ENCODE measurements around the gene IL1RAPL2.
"Not testable (repeated sequence)": the region's sequence is repeated elsewhere in the genome, so short reads cannot be mapped to it uniquely, and the experiment has no call there.

Gene IL1RAPL2

DNA sequence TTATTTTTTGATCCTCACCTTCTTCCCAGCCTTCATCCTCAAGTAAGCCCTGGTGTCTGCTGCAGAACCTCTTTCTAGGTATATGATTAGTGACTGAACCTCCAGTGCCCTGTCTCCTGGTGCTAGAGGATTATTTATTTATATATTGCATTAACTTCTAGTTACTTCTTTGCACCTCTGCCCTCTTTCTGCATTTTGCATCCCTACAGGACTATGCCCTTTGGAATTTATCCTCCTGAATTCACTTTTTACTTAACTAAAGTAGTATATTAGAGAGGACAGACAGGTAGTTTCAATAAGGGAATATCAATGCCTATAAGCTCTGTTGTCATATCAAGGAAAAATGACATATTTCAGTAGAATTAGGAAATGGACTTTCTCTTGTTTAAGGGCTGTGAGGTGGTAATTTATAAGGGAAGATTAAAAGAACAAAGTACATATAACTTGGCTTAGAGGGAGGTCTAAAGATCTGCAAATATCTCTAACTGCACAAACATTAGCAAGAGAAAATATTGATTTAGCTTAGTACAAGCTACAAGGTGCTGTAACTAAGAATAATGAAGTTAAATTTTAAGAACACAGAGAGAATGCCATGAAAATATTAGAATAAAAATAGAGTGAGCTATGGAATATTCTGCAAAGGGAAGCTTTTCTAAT lies 472.8 kb downstream of the IL1RAPL2 start:
- DNase-seq: no peak

DNA sequence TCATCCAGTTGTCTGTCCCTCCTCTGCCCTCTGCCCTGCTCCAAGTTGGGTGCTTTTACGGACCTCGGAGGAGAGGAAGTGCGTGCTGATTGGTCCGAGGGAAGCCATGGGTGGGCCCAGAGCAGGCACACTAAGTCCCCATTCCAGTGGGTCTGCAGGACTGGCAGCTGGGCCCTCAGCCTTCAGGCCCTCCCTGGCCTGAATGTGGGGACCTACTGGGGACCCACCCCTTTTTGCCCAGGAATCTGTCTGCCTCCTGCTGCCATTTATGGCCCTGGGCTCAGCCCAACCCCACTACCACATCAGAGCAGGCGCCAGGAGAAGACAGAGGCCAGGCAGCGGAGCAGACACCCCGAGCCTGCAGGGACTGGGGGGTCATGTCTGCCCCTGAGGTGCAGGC lies 484.9 kb downstream of the IL1RAPL2 start:
- no peak for DNase-seq

DNA sequence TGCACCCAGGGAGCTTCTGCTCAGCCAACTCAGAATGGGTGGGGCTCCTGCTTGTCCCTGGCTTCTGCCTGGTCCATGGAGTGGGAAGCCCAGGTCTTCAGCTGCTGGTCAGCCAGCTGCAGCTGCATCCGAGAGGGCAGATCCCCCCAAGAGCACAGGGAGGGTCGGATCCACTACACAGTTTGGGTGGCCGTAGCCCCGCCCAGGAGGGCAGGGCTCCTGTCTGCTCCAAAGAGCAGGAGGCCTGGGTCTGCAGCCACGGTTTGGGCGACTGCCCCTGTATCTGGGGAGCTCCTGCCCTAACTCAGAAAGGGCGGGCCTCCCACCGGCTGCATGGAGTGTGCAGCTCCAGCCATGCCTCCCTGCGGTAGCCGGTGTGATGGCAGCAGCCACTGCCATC lies 485.4 kb downstream of the IL1RAPL2 start:
- no peak for DNase-seq

DNA sequence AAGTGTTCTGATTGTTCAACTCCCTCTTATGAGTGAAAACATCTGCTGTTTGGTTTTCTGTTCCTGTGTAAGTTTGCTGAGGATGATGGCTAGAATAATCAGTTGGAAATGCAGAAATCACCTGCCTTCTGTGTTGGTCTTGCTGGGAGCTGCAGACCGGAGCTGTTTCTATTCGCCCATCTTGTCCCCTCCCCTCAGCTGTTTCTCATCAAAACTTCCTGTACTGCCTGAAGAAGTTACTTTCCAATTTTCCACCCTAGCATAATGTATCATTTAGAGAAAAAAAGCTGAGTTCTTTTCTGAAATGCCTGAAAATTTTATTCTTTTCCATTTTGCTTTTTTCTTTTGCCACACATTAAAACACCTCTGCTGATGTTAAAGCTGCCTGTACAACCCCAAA lies 486.9 kb downstream of the IL1RAPL2 start:
- no peak for DNase-seq

DNA sequence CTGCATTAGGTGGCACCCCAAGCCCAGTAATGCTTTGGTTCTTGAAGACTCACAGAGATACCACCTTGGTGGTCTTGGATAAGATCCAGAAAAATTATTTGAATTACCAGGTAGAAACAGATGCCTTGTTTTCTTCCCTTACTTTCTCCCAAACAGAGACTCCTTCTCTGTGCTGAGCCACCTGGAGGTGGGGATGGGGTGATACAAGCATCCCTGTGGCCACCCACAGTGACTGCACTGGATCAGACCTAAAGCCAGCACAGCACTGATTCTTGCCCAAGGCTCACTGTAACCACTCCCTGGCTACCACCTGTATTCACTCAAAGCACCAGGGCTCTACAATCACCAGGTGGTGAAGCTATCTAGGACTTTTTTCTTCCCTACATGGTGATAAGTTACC lies 497.7 kb downstream of the IL1RAPL2 start:
- no peak for DNase-seq

DNA sequence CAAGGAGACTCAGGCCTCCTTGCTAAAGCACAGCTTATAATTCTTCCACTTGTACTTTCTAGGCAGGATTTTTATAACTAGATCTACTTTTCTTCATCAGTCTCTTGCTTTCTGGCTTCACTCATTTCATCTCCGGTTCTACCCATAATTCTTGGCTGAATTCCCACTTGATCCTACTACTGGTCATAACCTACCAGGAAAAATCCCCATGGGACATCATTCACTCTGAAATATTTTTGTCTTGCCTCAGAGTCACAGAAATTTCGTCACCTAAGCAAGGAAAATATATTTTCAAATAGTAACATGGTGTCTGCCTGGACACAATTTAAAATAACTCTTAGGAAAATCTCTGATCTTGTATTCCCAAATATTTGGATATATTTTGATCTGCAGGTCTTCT lies 532.2 kb downstream of the IL1RAPL2 start:
- no peak for DNase-seq

DNA sequence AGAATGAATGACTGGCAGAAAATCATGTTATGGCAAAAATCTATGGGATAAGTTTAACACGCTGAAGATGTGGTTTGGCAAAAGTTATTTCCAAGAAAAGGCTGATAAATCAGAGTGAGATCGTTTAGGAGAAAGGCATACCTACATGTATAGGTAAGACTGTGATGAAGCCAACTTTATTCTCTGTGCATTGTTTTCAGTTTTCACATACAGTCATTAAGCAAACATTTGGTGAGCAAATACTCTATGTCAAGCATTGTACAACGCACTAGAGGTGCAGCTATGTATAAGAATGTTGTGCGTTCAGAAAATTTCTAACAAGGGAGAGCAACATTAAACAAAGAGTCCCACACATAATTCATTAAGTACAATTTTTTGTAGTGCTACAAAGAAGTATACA lies 532.8 kb downstream of the IL1RAPL2 start:
- no peak for DNase-seq

DNA sequence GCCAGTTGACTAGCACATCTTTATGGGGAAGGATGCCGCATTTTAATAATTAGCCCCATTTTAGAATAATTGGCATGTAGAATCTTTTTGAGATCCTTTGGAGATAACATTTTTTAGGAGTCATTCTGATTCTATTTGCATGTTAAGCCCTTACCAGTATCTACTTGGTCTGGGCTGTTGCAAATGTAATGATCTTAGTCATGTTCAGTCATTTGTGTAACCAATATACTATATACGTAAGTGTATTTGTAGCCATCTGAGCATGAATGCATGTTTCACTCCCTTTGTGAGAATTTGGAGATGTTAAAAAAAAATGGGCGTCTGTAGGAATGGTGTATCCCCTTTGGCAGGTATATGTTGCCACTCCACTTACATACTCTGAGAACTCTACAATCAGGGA lies 535.4 kb downstream of the IL1RAPL2 start:
- no peak for DNase-seq

DNA sequence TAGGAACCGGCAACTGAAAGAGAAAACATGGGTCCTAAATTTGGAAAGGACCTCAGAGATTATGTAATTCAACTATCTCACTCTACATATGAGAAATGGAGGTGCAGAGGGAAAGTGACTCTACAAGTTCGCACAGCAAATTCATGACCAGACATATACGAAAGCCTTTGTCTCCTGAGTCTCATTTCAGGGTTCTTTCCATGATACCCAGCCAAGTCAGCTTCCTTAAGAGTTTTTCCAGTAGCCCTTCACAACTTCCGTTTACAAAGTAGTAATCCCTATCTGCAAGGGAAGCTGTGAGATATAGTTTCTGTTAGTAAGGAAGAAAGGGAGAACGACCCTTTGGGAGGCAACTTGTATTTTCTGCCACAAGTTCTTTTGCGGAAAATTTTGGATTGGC lies 543.9 kb downstream of the IL1RAPL2 start:
- no peak for DNase-seq

DNA sequence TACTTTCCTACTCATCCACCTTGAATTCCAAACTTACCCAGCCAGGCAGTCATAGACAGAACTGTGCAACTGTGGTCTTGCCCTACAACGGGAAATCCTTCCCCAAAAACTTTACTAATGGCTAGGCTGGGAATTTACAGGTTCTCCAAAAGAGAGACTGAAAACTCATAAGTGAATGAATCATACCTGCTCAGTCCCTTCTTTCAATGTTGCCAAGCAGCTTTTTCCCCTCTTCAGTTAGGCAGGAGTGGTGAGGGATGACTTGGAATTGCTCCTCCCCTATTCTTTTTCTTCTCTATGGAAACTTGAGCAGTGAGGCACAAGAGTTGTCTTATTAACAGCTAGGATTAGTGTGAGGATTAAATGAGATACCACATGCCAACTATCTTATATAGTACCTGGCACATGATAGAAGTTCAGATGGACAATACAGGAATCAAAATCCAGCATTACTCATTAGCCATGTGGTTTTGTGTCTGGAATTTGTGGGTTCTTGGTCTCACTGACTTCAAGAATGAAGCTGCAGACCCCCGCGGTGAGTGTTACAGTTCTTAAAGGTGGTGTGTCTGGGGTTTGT lies 548.6 kb downstream of the IL1RAPL2 start:
- no peak for DNase-seq

DNA sequence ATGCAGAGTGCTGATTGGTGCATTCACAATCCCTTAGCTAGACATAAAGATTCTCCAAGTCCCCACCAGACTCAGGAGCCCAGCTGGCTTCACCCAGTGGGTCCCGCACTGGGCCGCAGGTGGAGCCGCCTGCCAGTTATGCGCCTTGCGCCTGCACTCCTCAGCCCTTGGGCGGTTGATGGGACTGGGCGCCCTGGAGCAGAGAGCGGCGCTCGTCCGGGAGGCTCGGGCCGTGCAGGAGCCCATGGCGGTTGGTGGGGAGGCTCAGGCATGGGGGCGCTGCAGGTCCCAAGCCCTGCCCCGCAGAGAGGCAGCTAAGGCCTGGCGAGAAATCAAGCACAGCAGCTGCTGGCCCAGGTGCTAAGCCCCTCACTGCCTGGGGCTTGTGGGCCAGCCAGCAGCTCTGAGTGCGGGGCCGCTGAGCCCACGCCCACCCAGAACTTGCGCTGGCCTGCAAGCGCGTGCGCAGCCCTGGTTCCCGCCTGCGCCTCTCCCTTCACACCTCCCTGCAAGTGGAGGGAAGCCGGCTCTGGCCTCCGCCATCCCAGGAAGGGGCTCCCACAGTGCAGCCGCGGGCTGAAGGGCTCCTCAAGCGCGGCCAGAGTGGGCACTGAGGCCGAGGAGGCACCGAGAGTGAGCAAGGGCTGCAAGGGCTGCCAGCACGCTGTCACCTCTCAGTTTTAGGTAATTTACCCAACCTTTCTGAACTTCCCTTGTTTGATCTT lies 549.8 kb downstream of the IL1RAPL2 start:
- DNase-seq: not testable (repeated sequence)

DNA sequence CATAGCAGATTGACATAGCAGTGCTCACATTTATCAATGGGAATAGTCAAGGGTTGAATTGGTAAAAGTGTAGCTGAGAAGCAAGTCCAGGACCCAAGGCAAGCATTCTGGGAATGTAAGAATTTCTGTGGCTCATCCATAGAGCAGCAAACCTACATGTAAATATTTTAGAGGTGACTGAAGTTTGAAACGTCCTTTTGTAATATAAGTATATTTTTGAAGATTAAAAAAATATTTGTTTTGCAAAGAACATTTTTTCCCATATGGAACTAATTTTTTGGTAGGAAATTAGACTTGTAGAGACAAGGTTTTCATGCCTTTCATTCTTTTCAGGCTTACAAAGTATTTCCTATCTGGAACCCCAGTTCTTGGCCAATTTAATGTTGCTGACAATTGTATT lies 550.5 kb downstream of the IL1RAPL2 start:
- no peak for DNase-seq

DNA sequence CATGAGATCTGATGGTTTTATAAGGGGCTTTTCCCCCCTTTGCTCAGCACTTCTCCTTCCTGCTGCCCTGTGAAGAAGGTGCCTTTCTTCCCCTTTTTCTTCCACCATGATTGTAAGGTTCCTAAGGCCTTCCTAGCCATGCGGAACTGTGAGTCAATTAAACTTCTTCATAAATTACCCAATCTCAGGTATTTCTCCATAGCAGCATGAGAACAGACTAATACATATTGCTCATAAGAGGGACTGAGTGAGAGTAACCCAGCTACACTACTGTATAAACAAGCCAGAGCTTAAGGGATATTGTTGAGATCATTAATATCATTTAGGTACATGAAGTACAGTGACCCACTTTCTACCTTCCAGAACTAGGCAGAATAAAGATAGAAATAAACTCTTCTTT lies 551.6 kb downstream of the IL1RAPL2 start:
- no peak for DNase-seq

DNA sequence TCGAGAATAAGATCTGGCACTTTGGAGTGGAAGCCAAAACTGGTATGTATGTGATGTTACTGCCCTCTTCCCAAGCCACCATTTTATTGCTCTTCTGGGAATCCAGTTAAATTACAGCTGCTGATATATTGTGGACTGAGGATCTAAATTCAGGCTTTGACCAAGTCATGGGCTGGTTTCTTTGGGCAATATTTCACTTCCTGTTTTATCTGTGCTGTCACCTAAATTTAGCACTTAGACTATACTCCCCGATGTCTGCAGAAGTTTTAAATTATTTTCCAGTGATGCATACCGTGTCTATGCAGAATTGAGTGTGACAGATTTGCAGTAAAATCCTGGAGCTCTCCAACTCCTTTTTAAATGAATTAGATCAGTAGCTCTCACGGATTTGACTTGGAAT lies 554.5 kb downstream of the IL1RAPL2 start:
- DNase-seq: no peak

DNA sequence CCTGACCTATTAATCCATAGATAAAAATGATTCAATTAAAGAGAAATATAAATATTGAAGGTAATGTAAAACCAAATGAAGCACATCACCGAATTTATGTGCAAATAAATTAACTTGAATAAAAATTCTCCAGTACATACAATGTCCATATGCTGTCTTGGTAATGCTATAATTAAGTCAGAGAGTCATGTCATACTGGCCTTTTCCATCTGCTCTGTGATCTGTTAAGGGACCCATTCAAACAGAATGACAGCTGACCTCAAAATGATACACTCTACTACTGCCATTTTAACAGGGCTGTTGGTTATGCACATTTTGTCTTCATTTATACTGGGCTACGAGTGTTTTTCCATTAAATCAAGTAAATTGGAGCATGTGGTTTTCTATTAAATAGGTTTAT lies 555.2 kb downstream of the IL1RAPL2 start:
- no peak for DNase-seq

DNA sequence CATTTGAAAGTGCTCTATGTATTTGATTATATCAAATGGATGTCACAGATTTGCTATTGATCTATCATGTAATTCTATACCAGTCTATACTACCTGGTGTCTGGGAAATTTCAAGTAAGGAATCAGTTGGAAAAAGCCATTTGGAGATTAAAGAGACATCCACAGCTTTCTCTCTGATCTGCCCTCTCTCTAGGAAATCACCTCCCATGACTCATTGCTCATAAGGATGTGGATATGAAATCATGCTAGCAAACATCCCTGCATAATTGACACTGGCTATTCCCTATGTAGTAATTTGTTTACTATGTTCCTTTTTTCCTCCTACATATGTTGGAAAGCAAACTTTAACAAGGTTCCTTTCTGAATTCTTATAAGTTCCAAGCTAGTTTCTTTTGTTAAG lies 560.2 kb downstream of the IL1RAPL2 start:
- no peak for DNase-seq

DNA sequence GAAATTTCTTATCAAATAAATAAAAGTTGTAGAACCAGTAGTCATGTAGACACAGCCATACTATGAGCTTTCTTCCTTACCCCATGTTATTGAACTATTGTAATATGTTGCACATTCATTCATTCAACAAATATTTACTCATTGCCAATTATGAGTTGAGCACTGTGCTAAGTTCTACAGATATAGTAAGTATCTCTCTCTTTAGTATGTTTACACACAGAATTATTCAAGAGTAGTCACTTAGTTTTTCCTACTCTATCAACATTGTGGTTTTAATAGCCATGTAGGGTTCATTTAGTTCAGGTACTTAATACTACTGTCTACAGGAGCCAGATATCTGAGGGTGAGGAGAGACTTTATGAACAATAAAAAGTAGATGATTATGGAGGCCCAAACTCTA lies 568.3 kb downstream of the IL1RAPL2 start:
- DNase-seq: no peak

DNA sequence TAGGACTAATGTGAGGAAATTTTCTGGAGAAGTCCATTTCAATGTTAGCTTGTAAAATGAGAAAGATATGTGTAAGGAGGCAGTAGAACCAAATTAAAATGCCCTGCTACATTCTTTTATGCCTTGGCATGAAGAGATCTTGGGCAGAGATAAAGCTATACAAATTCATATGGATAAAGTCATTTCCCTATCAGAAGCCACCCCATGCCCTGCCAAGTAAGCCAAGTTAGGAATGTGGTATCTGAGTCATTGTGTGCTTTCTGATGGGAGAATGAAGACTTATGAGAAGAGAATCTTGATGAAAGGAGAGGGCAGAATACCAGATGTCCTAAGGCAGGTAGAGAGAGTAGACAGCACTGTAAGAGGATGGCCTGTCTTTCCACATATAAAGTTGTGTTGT lies 570.8 kb downstream of the IL1RAPL2 start:
- DNase-seq: no peak

DNA sequence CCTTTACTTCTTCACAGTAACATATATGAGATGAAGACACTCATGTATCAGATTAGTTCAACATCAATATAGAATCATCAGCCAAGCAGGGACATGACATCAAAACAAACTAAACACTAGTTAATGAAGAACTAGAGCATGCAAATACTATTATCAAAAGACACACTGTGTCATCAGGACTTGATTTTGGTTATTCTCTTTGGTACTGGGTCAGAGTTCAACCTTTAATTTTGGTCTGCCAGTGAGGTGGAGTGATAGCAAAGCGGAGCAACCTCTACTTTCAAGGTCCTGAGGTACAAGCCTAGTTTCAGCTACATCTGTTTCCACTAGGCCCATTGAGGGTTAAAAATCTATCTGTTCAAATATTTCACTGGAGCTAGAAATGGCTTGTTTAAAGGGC lies 584.0 kb downstream of the IL1RAPL2 start:
- no peak for DNase-seq

DNA sequence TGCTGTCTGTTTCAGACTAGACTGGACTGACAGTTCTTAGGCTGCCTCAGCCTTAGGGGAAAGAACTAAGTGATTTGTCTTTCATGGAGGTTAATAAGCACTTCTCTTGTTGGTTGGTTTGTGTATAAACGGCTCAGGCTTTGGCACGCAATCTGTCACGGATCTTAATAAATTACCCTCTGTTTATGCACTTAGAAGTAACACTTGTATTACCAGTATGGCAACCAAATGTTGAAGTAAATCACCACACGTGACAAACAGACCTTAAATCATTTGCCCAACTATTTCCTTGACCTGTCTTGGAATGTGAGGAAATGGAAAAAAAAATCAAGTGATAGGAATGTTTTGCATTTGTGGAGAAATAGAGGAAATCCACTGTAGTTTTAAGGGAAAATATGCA lies 584.6 kb downstream of the IL1RAPL2 start:
- DNase-seq: no peak

DNA sequence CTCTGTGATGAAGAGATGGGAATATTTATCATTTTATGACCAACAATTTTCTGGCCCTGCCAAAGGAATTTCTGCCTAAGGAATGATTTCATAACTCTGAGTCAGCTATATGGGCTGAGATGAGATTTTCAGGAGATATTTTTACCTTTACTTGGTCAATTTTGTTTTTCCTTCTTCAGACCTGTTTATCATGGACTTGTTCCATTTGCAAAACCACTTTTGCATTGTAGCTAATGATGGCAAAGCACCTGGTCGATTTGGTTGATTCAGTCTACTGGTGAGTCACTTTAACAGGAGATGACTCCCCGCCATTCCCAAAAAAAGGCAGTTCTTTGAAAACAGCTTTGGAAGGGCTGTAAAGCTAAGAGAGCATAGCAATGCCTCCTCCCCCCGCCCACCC lies 601.2 kb downstream of the IL1RAPL2 start:
- DNase-seq: no peak

DNA sequence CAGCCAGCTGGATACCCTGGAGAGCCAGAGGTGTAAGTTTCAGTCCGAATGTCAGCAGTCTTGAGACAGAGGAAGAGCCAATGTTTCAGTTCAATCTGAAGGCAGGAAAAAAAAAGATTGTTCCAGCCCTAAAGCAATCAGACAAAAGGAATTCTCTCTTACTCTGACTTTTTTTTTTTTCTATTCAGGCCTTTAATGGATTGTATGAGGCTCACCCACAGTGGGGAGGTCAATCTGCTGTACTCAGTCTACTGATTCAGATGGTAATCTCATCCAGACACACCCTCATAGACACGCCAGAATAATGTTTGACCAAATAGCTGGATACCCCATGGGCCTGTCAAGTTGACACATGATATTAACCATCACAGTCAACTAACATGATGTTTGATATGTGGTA lies 602.6 kb downstream of the IL1RAPL2 start:
- DNase-seq: no peak

DNA sequence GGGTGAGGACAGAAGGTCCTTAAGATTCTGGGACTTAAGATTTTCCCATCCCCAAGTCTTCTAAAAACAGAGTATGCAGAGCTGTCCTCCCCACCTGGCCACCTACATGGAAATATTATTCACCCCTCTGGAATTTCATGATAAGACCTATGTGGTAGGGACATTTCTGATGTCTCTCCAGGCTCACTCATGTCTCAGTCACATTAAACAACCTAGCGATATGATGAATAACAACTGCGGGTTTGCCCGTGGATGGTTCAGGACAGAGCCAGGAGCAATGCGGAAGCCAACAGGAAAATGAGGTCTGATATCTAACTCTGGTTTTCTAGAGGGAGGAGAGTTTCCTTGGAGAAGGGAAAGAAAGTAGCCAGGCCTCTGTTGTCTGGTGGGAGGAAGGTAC lies 607.1 kb downstream of the IL1RAPL2 start:
- DNase-seq: no peak

DNA sequence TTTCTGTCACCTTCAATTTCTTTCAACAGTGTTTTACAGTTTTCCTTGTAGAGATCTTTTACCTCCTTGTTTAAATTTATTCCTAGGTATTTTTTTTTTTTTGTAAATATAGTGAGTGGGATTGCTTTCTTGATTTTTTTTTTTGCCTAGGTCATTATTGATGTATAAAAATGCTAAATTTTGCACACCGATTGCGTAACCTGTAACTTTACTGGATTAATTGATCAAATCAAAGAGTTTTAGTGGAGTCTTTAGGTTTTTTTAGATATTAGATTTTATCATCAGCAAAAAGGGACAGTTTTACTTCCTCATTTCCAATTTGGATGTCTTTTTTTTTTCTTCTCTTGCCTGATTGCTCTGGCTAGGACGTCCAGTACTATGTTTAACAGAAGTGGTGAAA lies 613.6 kb downstream of the IL1RAPL2 start:
- no peak for DNase-seq

DNA sequence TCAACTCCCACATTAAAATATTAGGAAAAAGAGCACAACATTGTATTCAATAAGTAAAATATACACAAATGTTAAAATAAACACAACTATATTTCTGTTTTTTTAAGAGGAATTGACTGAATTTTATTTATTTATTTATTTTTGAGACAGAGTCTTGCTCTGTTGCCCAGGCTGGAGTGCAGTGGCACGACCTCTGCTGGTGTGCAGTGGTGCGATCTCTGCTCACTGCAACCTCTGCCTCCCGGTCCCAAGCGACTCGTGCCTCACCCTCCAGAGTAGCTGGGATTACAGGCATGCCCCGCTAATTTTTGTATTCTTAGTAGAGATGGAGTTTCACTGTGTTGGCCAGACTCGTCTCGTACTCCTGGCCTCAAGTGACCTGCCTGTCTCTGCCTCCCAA lies 623.1 kb downstream of the IL1RAPL2 start:
- DNase-seq: no peak
